Neuronal stem cell (in vitro differentiated cells): Measurements from ENCODE around the gene PDLIM5.

ENCODE experiments used
- DNase-seq: peaks from one replicate; pipeline ENCODE4 v3.0.0-alpha.2; 2013; ENCODE audit warnings: low spot score
- H2AFZ ChIP-seq: one replicate; pipeline ENCODE4 v1.6.1; 2013; ENCODE audit warnings: mild to moderate bottlenecking, low read length, inconsistent platforms
- H2AK5ac ChIP-seq: 2 replicates; pipeline ENCODE4 v1.6.1; 2013; ENCODE audit warnings: low read depth, mild to moderate bottlenecking, inconsistent platforms, low read length, moderate library complexity, mixed read lengths
- H2BK120ac ChIP-seq: 2 replicates; pipeline ENCODE4 v1.6.1; 2013; ENCODE audit warnings: low read depth, mild to moderate bottlenecking, inconsistent platforms, low read length, moderate library complexity, mixed read lengths
- H2BK12ac ChIP-seq: one replicate; pipeline ENCODE4 v1.6.1; 2013; ENCODE audit warnings: low read length, inconsistent platforms
- H2BK15ac ChIP-seq: 2 replicates; pipeline ENCODE4 v1.6.1; 2013; ENCODE audit warnings: mild to moderate bottlenecking, low read length, inconsistent platforms, mixed read lengths
- H2BK5ac ChIP-seq: one replicate; pipeline ENCODE4 v1.6.1; 2013; ENCODE audit warnings: inconsistent platforms, mild to moderate bottlenecking, low read length, moderate library complexity
- H3K14ac ChIP-seq: one replicate; pipeline ENCODE4 v1.6.1; 2013; ENCODE audit warnings: low read length, inconsistent platforms
- H3K18ac ChIP-seq: 2 replicates; pipeline ENCODE4 v1.6.1; 2013; ENCODE audit warnings: low read length, inconsistent platforms
- H3K23ac ChIP-seq: 2 replicates; pipeline ENCODE4 v1.6.1; 2013; ENCODE audit warnings: low read depth, mild to moderate bottlenecking, mixed read lengths, low read length, inconsistent platforms; ENCODE audit not compliant: poor library complexity
- H3K27ac ChIP-seq: replicated peaks from 3 replicates; pipeline ENCODE4 v1.5.1; 2013; ENCODE audit warnings: low read length, inconsistent platforms
- H3K27me3 ChIP-seq, 3 experiments: 2 replicates each; pipeline ENCODE4 v1.6.1; 2013; ENCODE audit warnings: low read length in 3 of 3, mild to moderate bottlenecking in 2 of 3, inconsistent platforms in 1 of 3, low read depth in 1 of 3, mixed read lengths in 1 of 3, moderate library complexity in 1 of 3; ENCODE audit not compliant: control insufficient read depth in 3 of 3, insufficient read depth in 3 of 3
- H3K36me3 ChIP-seq, 2 donors: replicated peaks in 1 of 2; 2 replicates each; pipeline ENCODE4 v1.6.1; 2013; ENCODE audit warnings: low read length in 2 of 2; ENCODE audit not compliant: control insufficient read depth in 2 of 2, insufficient read depth in 2 of 2
- H3K4ac ChIP-seq: 2 replicates; pipeline ENCODE4 v1.6.1; 2013; ENCODE audit warnings: inconsistent platforms, mild to moderate bottlenecking, low read length, moderate library complexity
- H3K4me1 ChIP-seq, 2 donors: 1 replicate in 1 of 2; 2 replicates in 1 of 2; pipeline ENCODE4 v1.6.1; 2013; ENCODE audit warnings: low read length in 2 of 2, low read depth in 1 of 2; ENCODE audit not compliant: control insufficient read depth in 2 of 2, insufficient read depth in 1 of 2
- H3K4me2 ChIP-seq: one replicate; pipeline ENCODE4 v1.6.1; 2013; ENCODE audit warnings: mild to moderate bottlenecking, low read length, inconsistent platforms; ENCODE audit not compliant: insufficient read depth, poor library complexity, severe bottlenecking
- H3K4me3 ChIP-seq, 2 donors: 2 replicates each; pipeline ENCODE4 v1.5.1; 2013; ENCODE audit warnings: low read length in 2 of 2, mild to moderate bottlenecking in 2 of 2, inconsistent platforms in 1 of 2, moderate library complexity in 1 of 2
- H3K79me1 ChIP-seq: one replicate; pipeline ENCODE4 v1.6.1; 2013; ENCODE audit warnings: low read depth, mild to moderate bottlenecking, inconsistent platforms, low read length, moderate library complexity
- H3K9ac ChIP-seq: one replicate; pipeline ENCODE4 v1.6.1; 2013; ENCODE audit warnings: mild to moderate bottlenecking, low read depth, low read length, inconsistent platforms; ENCODE audit not compliant: poor library complexity
- H3K9me3 ChIP-seq, 2 donors: replicated peaks in 1 of 2; 2 replicates each; pipeline versions ENCODE3 to v1.6.1; 2013; ENCODE audit warnings: low read length in 2 of 2, mild to moderate bottlenecking in 2 of 2, inconsistent platforms in 1 of 2, low read depth in 1 of 2, mixed read lengths in 1 of 2, moderate library complexity in 1 of 2; ENCODE audit not compliant: control insufficient read depth in 2 of 2, insufficient read depth in 1 of 2
- H4K8ac ChIP-seq: one replicate; pipeline ENCODE4 v1.6.1; 2013; ENCODE audit warnings: low read depth, mild to moderate bottlenecking, inconsistent platforms, low read length, moderate library complexity
- H4K91ac ChIP-seq: one replicate; pipeline ENCODE4 v1.6.1; 2013; ENCODE audit warnings: low read length, low read depth, mild to moderate bottlenecking, inconsistent platforms; ENCODE audit not compliant: poor library complexity
- WGBS, 2 donors: extraction: QIAGEN DNeasy Blood & Tissue Kit; methylation state at CpG; one replicate each; pipeline ENCODE4 v1.1.7; 2013; ENCODE audit warnings: missing lambda C conversion rate in 2 of 2, mixed read lengths in 1 of 2; ENCODE audit not compliant: insufficient read length in 2 of 2, insufficient replicate concordance in 1 of 2; ENCODE audit errors: extremely low coverage in 2 of 2; 5-methylcytosine and 5-hydroxymethylcytosine counted together

PDLIM5 gene

DNA sequence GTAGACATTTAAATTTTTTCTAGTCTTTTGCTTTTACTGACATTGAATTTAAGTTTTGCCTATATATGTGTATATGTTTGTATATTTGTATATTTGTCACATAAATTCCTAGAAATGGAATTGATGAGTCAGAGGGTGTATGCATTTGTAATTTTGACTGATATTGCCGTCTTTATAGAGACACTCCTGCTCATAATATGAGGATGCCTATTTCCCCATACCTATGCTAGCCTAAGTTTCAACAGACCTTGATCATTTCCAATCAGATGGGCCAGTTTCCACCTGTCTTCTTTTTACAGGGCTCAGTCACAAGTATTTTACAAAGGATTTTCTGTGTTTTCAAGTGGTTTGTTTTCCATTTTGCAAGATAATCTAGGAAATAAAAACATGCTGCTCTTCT, 10.8 kb downstream of the PDLIM5 start:
- Histone ChIP-seq H4K91ac (no peak overlapping the region), H2BK120ac (no peak overlapping the region), H3K23ac (no peak overlapping the region), H3K4ac (no peak overlapping the region), H3K27ac (no peak overlapping the region), H2AFZ (no peak overlapping the region), H3K36me3 (no peaks in the 10 kb centered on the region), H3K27me3 (no peaks in the 10 kb centered on the region), H2AK5ac (no peak overlapping the region), H3K9me3 (no peaks in the 10 kb centered on the region), H3K4me2 (no peak overlapping the region), H3K9ac (no peak overlapping the region), H3K4me3 (no peak overlapping the region), H3K4me1 (peaks cover 7 to 26% of the 10 kb centered on the region in 2 donors), H2BK15ac (no peak overlapping the region), H2BK5ac (no peak overlapping the region), H3K79me1 (no peaks in the 10 kb centered on the region), H3K18ac (no peak overlapping the region), H4K8ac (no peak overlapping the region), H3K14ac (no peak overlapping the region), H2BK12ac (no peak overlapping the region)
- DNase-seq, result no peak
- WGBS, 2 donors, result no CpG with 5 or more reads among the region's 1 CpG

DNA sequence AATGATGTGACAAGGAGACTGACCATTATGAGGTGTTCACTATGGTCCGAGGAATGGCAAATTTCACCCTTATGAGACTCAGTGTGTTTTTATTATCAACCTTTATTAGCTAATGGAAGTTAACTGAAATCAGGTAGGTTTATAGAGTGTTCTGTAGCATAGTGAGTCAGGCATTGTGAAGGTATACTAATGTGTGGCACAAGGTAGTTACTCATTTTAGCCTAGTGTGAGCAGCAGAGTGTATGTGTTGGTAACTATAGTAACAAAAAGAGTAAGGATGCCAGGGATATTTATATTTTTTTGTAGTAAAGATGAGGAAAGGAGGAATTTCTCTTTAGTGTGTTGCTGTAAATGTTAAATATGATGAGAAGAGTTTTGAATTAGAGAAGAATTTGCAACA, 12.0 kb downstream of the PDLIM5 start:
- no peak overlapping the region for H3K27ac ChIP-seq
- no peak overlapping the region for H3K4me2 ChIP-seq
- H3K18ac ChIP-seq, result no peak overlapping the region
- WGBS, 2 donors, result no CpG with 5 or more reads among the region's 1 CpG
- DNase-seq, result no peak
- no peak overlapping the region for H2BK12ac ChIP-seq
- H3K79me1 ChIP-seq, result peaks cover 1% of the 10 kb centered on the region
- no peaks in the 10 kb centered on the region for H3K9me3 ChIP-seq
- no peak overlapping the region for H3K23ac ChIP-seq
- H4K8ac ChIP-seq, result no peak overlapping the region
- H2BK5ac ChIP-seq, result no peak overlapping the region
- no peak overlapping the region for H2BK15ac ChIP-seq
- no peak overlapping the region for H2BK120ac ChIP-seq
- no peak overlapping the region for H2AFZ ChIP-seq
- no peak overlapping the region for H3K9ac ChIP-seq
- no peaks in the 10 kb centered on the region for H3K27me3 ChIP-seq
- no peaks in the 10 kb centered on the region for H3K36me3 ChIP-seq
- H3K4me3 ChIP-seq, result no peak overlapping the region
- no peak overlapping the region for H3K14ac ChIP-seq
- H3K4ac ChIP-seq, result no peak overlapping the region
- H4K91ac ChIP-seq, result no peak overlapping the region
- H2AK5ac ChIP-seq, result no peak overlapping the region
- H3K4me1 ChIP-seq, result peaks cover 5 to 21% of the 10 kb centered on the region in 2 donors

DNA sequence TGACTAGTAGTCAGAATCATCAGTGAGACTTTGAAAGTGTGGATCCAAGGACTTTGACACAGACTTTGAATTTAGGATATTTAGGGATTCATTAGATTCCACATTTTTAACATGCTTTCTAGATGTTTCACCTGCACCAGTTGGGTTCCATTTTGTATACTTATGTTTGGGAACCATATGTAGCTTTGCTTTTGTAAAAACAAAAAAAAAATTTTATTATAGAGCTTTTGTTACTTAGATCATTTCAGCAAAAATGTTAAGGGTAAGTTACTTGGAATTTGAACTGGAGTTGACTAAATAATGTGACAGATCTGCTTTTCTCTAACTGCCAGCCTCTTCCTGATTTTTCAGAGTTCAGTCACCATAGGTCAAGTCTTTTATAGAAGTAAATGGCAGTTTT, 14.6 kb downstream of the PDLIM5 start:
- H2AK5ac ChIP-seq, result no peak overlapping the region
- no peak overlapping the region for H3K4me2 ChIP-seq
- H3K18ac ChIP-seq, result no peak overlapping the region
- H2BK120ac ChIP-seq, result no peak overlapping the region
- H2BK12ac ChIP-seq, result no peak overlapping the region
- H3K4me3 ChIP-seq, result no peak overlapping the region
- no peaks in the 10 kb centered on the region for H3K4me1 ChIP-seq
- H3K27ac ChIP-seq, result no peak overlapping the region
- peaks cover 0 to 12% of the 10 kb centered on the region in 2 donors for H3K9me3 ChIP-seq
- no peak overlapping the region for H2BK15ac ChIP-seq
- H3K4ac ChIP-seq, result no peak overlapping the region
- H3K79me1 ChIP-seq, result peaks cover 1% of the 10 kb centered on the region
- no peak overlapping the region for H3K9ac ChIP-seq
- no peak overlapping the region for H4K8ac ChIP-seq
- H2AFZ ChIP-seq, result no peak overlapping the region
- no peak overlapping the region for H3K14ac ChIP-seq
- no peak for DNase-seq
- no peaks in the 10 kb centered on the region for H3K27me3 ChIP-seq
- H2BK5ac ChIP-seq, result no peak overlapping the region
- no peaks in the 10 kb centered on the region for H3K36me3 ChIP-seq
- H4K91ac ChIP-seq, result no peak overlapping the region
- H3K23ac ChIP-seq, result no peak overlapping the region

DNA sequence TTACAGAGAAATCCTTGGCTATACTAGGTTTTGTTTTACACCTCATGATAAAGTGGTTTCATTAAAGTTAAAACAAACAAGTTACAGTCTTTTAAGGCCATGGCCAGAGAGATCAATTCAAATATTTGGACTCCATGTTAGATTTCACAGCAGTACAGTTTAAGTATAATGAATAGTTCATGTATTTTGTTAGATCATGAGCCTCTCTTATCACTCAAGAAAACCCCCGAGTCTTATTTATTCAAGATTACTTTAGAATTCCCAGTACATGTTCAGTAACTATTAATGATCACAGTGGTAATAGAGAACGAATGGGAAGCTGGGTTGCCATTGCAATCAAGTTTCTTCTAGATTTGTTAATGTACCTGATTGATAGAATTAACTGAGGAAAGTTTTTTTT, 15.2 kb downstream of the PDLIM5 start:
- Histone ChIP-seq H2BK15ac (no peak overlapping the region), H2AK5ac (no peak overlapping the region), H4K8ac (no peak overlapping the region), H3K23ac (no peak overlapping the region), H3K27me3 (no peaks in the 10 kb centered on the region), H3K18ac (no peak overlapping the region), H2BK12ac (no peak overlapping the region), H3K79me1 (peaks cover 1% of the 10 kb centered on the region), H2AFZ (no peak overlapping the region), H3K27ac (no peak overlapping the region), H4K91ac (no peak overlapping the region), H3K14ac (no peak overlapping the region), H3K4ac (no peak overlapping the region), H3K4me2 (no peak overlapping the region), H3K4me1 (no peaks in the 10 kb centered on the region), H3K36me3 (no peaks in the 10 kb centered on the region), H3K9ac (no peak overlapping the region), H2BK5ac (no peak overlapping the region), H3K4me3 (no peak overlapping the region), H2BK120ac (no peak overlapping the region), H3K9me3 (peaks cover 0 to 12% of the 10 kb centered on the region in 2 donors)
- WGBS, 2 donors, result no CpG with 5 or more reads among the region's 2 CpGs
- DNase-seq, result no peak
